ENCODE data around the gene SH3RF3.

Gene SH3RF3

GRCh38 chr2:109108740-109109139 is 20.3 kb upstream of the SH3RF3 start:
- TF ChIP-seq ARNTL (CRISPR knock-in tag; IDR thresholded peaks at IDR 0.05; ENCODE audit: borderline replicate concordance, low read depth) = no peak
- TF ChIP-seq ZC3H10 (CRISPR knock-in tag; IDR thresholded peaks at IDR 0.05) = no peak
- no peak for TF ChIP-seq SNAI2 (CRISPR knock-in tag; IDR thresholded peaks at IDR 0.05)
- no peak for TF ChIP-seq POU6F1 (CRISPR knock-in tag; IDR thresholded peaks at IDR 0.05; ENCODE audit: borderline replicate concordance, low read depth)
- no peak for TF ChIP-seq ESRRG (CRISPR knock-in tag; IDR thresholded peaks at IDR 0.05)
- no peak for TF ChIP-seq ZNF565 (CRISPR knock-in tag; conservative IDR thresholded peaks at IDR 0.05; ENCODE audit: low read depth)
- no peak for TF ChIP-seq ZNF8 (CRISPR knock-in tag; IDR thresholded peaks at IDR 0.05)
- no peak for TF ChIP-seq ISL1 (CRISPR knock-in tag; IDR thresholded peaks at IDR 0.05)
- no peak for TF ChIP-seq TCF4 (CRISPR knock-in tag; IDR thresholded peaks at IDR 0.05; ENCODE audit: borderline replicate concordance)
- no peak for TF ChIP-seq CREB5 (CRISPR knock-in tag; IDR thresholded peaks at IDR 0.05; ENCODE audit: low read depth)
- no peak for TF ChIP-seq OSR1 (CRISPR knock-in tag; IDR thresholded peaks at IDR 0.05)
- no peak for TF ChIP-seq CSDC2 (CRISPR knock-in tag; IDR thresholded peaks at IDR 0.05)
- no peak; the same call in 1 of the 3 replicates for ATAC-seq

GRCh38 chr2:109109342-109109741 is 19.7 kb upstream of the SH3RF3 start:
- TF ChIP-seq ZFP30 (CRISPR knock-in tag; IDR thresholded peaks at IDR 0.05) (no peak), ZNF8 (CRISPR knock-in tag; IDR thresholded peaks at IDR 0.05) (no peak), SNAI2 (CRISPR knock-in tag; IDR thresholded peaks at IDR 0.05) (no peak), ARNTL (CRISPR knock-in tag; IDR thresholded peaks at IDR 0.05; ENCODE audit: borderline replicate concordance, low read depth) (no peak), ZC3H10 (CRISPR knock-in tag; IDR thresholded peaks at IDR 0.05) (no peak), TSHZ2 (CRISPR knock-in tag; IDR thresholded peaks at IDR 0.05) (peak; percentile 48; the same call in 1 of the 2 replicates), PATZ1 (CRISPR knock-in tag; IDR thresholded peaks at IDR 0.05; ENCODE audit: borderline replicate concordance) (no peak), CSDC2 (CRISPR knock-in tag; IDR thresholded peaks at IDR 0.05) (no peak), PPARA (CRISPR knock-in tag; IDR thresholded peaks at IDR 0.05; ENCODE audit: borderline replicate concordance) (no peak), ZFP3 (CRISPR knock-in tag; IDR thresholded peaks at IDR 0.05) (no peak), CREB5 (CRISPR knock-in tag; IDR thresholded peaks at IDR 0.05; ENCODE audit: low read depth) (peak; percentile 37; the same call in 1 of the 2 replicates), GLIS3 (CRISPR knock-in tag; IDR thresholded peaks at IDR 0.05) (no peak), TCF4 (CRISPR knock-in tag; IDR thresholded peaks at IDR 0.05; ENCODE audit: borderline replicate concordance) (peak; percentile 90), TOX (CRISPR knock-in tag; IDR thresholded peaks at IDR 0.05; ENCODE audit: borderline replicate concordance) (no peak), ESRRG (CRISPR knock-in tag; IDR thresholded peaks at IDR 0.05) (no peak), CSRNP3 (CRISPR knock-in tag; IDR thresholded peaks at IDR 0.05) (peak; percentile 91), ZNF70 (CRISPR knock-in tag; IDR thresholded peaks at IDR 0.05) (no peak), OSR1 (CRISPR knock-in tag; IDR thresholded peaks at IDR 0.05) (no peak), ZNF565 (CRISPR knock-in tag; conservative IDR thresholded peaks at IDR 0.05; ENCODE audit: low read depth) (no peak), RARB (CRISPR knock-in tag; IDR thresholded peaks at IDR 0.05) (no peak), POU6F1 (CRISPR knock-in tag; IDR thresholded peaks at IDR 0.05; ENCODE audit: borderline replicate concordance, low read depth) (no peak), BACH2 (CRISPR knock-in tag; IDR thresholded peaks at IDR 0.05; ENCODE audit: borderline replicate concordance) (no peak), ISL1 (CRISPR knock-in tag; IDR thresholded peaks at IDR 0.05) (peak; percentile 75)
- ATAC-seq = no peak; the same call in 2 of the 3 replicates

All from SK-N-SH treated with all-trans-retinoic acid at 6 μM for 48 hours (cell line).